ENCODE measurements around the gene SLC5A4.
"Not testable (repeated sequence)": the region's sequence is repeated elsewhere in the genome, so short reads cannot be mapped to it uniquely, and the experiment has no call there.

SLC5A4 gene

GRCh38 chr22:32255217-32255616 lies at the start of gene SLC5A4:
Gene SLC5A4 (minus strand): TSS chr22:32255347. CDS start chr22:32255329, 18 bp downstream.
- no peak for DNase-seq

GRCh38 chr22:32293921-32294320 lies 38.8 kb upstream of the SLC5A4 start:
- DNase-seq, result not testable (repeated sequence)

GRCh38 chr22:32286290-32286840 lies 31.2 kb upstream of the SLC5A4 start:
- no peak for DNase-seq

GRCh38 chr22:32281072-32281471 lies 25.9 kb upstream of the SLC5A4 start:
- no peak for DNase-seq

GRCh38 chr22:32275353-32275752 lies 20.2 kb upstream of the SLC5A4 start:
- not testable (repeated sequence) for DNase-seq

- no peak for DNase-seq
These were observed 16.2 kb upstream of the SLC5A4 start for GRCh38 chr22:32271389-32271788.

- DNase-seq, result no peak
These were observed 15.7 kb upstream of the SLC5A4 start for GRCh38 chr22:32270641-32271369.

- DNase-seq, result no peak
These were observed 14.2 kb upstream of the SLC5A4 start for GRCh38 chr22:32269316-32269715.

GRCh38 chr22:32267011-32267410 lies 11.9 kb upstream of the SLC5A4 start:
- DNase-seq, result no peak

GRCh38 chr22:32265882-32266767 lies 11.0 kb upstream of the SLC5A4 start:
- DNase-seq, result peak; percentile 68

- not testable (repeated sequence) for DNase-seq
These were observed 8.5 kb upstream of the SLC5A4 start for GRCh38 chr22:32263678-32264077.

- no peak for DNase-seq
These were observed 6.2 kb upstream of the SLC5A4 start for GRCh38 chr22:32261306-32261705.

GRCh38 chr22:32258791-32259190 lies 3.6 kb upstream of the SLC5A4 start:
- DNase-seq, result no peak

GRCh38 chr22:32255726-32256125 lies 579 bp upstream of the SLC5A4 start:
- DNase-seq, result peak; percentile 68

- DNase-seq, result no peak
These were observed 5.9 kb downstream of the SLC5A4 start for GRCh38 chr22:32249231-32249630.

GRCh38 chr22:32248276-32248675 lies 6.9 kb downstream of the SLC5A4 start:
- no peak for DNase-seq

GRCh38 chr22:32246166-32246565 lies 9.0 kb downstream of the SLC5A4 start:
- DNase-seq, result no peak

- DNase-seq, result no peak
These were observed 10.1 kb downstream of the SLC5A4 start for GRCh38 chr22:32245042-32245441.

- no peak for DNase-seq
These were observed 10.6 kb downstream of the SLC5A4 start for GRCh38 chr22:32244547-32244946.

GRCh38 chr22:32240461-32240860 lies 14.7 kb downstream of the SLC5A4 start:
- DNase-seq, result no peak

- no peak for DNase-seq
These were observed 17.2 kb downstream of the SLC5A4 start for GRCh38 chr22:32237906-32238305.

- DNase-seq, result no peak
These were observed 18.2 kb downstream of the SLC5A4 start for GRCh38 chr22:32236970-32237369.

GRCh38 chr22:32233091-32233490 lies 22.1 kb downstream of the SLC5A4 start:
- no peak for DNase-seq

All from MV-4-11 (cell line).